GM19463 (cell line): ENCODE measurements around the gene GTF2F1.
"Not testable (repeated sequence)": the region's sequence is repeated elsewhere in the genome, so short reads cannot be mapped to it uniquely, and the experiment has no call there.

Source experiments
- ATAC-seq: cut with Tn5 transposase; IDR thresholded peaks from one replicate; pipeline ENCODE4 v1.9.1; 2021; ENCODE audit warnings: mild to moderate bottlenecking, moderate library complexity; ENCODE audit not compliant: unreplicated experiment

Gene GTF2F1

DNA sequence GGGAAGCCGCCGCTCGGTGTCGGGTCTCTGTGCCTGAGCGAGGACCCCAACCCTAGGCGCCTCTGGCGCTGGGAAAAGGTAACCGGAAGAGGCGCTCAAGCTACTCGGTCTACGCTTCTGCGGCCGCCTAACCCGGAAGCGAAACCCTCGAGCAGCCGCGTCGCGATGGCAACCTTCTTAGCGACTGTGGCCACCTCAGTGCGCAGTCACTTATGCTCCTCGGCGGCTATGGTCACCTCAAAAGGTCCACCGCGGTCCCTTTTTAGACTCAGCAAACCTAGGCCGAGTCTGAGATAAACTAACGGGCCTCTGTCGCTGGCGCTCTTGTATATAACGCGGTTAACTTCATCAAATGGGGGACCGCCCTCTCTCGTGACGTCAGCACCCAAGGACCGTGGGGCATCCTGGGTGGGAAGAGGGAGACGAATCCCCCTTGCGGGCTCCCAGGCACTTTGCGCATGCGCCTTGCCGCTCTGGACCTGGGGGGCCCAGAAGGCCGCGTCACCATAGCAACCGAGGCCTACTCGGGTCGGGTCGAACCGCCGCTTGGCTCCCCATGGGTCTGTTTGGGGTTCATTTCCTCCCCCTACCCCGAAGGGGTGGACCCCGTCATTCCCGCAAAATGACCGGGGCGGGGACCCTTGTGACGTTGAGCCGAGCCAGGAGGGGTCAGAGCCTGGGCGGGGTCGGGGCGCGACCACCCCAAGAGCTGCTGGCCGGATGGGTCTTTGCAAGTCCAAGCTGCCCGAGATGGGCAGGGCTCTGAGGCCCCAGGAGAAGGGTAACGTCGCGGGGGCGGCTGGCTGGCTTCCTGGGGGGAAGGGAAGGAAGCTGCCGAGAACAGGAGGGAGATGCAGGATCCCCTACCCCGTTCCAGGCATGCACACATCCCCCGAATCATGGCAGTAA is at the start of gene GTF2F1:
Gene GTF2F1, minus strand, starts transcription at position 91 of the 909 bp plus-strand sequence. CDS start 169 bp downstream, outside the sequence.
- peak; percentile 80 for ATAC-seq

- ATAC-seq, result no peak
These were observed 49.2 kb upstream of the GTF2F1 start for GRCh38 chr19:6442087-6442688.

DNA sequence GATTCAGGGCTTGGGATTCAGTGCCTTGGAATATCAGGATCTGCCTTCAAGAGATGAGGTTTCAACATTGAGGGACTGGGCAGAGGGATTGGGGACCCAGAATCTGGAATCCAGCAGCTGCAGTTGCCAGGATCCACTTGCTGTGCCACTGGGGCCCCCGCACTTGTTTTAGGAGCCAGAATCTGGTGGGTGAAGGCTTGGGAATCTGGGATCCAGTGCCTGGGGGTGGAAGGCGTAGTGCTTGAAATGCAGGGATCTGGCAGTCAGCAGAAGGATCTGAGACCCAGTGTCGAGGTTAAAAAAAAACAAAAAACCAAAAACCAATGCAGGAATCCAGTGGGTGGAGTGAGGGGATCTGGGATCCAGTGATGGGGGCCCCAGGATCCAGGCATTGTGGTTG is 47.9 kb upstream of the GTF2F1 start:
- no peak for ATAC-seq

- ATAC-seq, result no peak
These were observed 46.8 kb upstream of the GTF2F1 start for GRCh38 chr19:6439743-6440142.

DNA sequence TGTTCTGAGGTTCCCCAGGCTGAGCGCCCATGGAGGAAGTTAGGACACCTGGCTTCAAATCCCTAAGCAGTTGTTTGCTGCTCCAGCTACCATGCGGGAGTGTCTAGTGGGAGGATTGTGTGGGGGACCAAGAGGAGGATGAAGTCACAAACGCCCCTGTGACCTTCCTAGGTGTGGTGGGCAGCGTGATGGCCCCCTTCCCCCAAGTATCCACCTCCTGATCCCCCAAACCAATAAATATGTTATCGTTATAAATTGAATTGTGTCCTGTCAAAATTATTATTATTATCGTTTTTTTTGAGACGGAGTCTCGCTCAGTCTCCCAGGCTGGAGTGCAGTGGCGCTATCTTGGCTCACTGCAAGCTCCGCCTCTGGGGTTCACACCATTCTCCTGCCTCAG is 40.7 kb upstream of the GTF2F1 start, which contains the start of gene SLC25A41:
Gene SLC25A41, minus strand, starts transcription at position 101 of the 400 bp plus-strand sequence. Its CDS starts 70 bp downstream, at position 31.
- no peak for ATAC-seq

GRCh38 chr19:6433165-6433564 is 40.2 kb upstream of the GTF2F1 start:
- no peak for ATAC-seq

DNA sequence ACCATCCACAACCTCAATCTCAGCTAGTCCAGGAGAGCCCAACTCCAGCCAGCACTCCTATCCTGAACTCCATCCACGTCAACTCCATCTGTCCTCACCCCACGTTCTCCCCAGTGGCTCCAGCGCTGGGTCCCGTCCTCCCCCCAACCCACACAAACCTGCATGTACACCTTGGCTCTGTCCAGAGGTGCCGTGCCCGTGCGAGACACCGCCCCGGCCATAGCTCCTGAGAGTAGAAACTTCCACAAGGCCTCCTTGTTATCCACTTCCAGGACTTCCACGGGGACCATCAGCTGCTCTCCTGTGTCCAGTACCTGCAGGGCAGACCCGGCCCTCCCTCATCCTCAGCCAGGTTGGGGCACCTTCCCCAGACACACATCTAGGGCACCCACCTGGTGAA is 38.9 kb upstream of the GTF2F1 start:
- no peak for ATAC-seq

GRCh38 chr19:6429419-6430221 is 36.7 kb upstream of the GTF2F1 start:
- ATAC-seq, result no peak

DNA sequence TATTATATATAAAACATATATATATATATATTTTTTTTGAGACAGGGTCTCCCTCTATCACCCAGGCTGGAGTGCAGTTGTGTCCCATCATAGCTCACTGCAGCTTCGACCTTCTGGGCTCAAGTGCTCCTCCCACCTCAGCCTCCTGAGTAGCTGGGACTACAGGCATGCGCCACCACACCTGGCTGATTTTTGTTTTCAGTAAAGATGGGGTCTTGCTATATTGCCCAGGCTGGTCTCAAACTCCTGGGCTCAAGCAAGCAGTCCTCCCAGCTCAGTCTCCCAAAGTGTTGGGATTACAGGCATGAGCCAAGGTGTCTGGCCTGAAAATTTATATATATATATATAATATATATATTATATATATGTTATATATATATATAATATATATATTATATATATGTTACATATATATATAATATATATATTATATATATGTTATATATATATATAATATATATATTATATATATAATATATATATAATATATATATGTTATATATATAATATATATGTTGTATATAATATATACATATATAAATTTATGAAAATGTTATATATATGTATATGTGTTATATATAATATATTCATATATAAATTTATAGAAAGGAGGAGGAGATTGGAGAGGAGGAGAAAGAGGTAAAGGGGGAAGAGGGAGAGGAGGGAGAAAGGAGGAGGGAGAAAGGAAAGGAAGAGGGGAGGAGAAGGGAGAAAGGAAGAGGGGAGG is 35.9 kb upstream of the GTF2F1 start:
- ATAC-seq, result not testable (repeated sequence)

- ATAC-seq, result no peak
These were observed 34.2 kb upstream of the GTF2F1 start for GRCh38 chr19:6427131-6427530.

GRCh38 chr19:6425732-6426620 is 33.0 kb upstream of the GTF2F1 start:
- no peak for ATAC-seq

GRCh38 chr19:6424939-6425731 is 32.2 kb upstream of the GTF2F1 start:
- ATAC-seq, result peak; percentile 86

DNA sequence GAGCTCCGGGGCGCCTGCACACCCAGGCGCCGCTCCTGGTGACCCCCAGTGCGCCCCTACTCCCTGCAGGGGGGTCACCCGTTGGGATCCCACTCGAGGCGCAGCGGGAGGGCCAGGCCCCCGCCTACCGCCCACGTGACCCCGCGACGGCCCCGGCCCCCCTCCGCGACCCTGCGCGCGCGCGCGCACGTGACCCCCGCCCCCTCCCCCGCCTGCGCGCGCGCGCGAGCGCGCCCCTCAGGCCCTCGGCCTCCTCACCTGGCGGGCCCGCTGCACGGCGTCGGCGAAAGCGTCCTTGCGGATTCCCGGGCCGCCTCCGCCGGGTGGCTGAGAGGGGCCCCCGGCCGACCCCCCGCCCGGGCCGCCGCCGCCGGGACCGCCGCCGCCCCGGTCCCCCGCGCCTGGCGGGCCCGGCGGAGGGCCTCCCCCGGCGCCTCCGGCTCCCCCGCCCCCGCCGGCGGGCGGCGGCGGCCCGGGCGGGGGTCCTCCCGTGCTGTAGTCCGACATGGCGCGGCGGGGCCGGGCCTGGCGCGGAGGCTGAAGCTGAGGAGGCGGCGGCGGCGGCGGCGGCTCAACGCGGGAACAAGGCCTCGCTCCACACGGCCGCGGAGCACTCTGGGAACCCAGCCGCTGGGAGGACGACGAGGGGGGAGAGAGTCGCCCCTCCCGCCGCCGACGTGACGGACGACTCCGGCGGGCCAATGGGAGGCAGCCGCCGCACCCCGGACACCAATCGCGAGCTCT is 31.4 kb upstream of the GTF2F1 start, which contains the start of gene KHSRP:
Gene KHSRP, minus strand, starts transcription at position 617 of the 744 bp plus-strand sequence. Its CDS starts 110 bp downstream, at position 507.
- no peak for ATAC-seq

DNA sequence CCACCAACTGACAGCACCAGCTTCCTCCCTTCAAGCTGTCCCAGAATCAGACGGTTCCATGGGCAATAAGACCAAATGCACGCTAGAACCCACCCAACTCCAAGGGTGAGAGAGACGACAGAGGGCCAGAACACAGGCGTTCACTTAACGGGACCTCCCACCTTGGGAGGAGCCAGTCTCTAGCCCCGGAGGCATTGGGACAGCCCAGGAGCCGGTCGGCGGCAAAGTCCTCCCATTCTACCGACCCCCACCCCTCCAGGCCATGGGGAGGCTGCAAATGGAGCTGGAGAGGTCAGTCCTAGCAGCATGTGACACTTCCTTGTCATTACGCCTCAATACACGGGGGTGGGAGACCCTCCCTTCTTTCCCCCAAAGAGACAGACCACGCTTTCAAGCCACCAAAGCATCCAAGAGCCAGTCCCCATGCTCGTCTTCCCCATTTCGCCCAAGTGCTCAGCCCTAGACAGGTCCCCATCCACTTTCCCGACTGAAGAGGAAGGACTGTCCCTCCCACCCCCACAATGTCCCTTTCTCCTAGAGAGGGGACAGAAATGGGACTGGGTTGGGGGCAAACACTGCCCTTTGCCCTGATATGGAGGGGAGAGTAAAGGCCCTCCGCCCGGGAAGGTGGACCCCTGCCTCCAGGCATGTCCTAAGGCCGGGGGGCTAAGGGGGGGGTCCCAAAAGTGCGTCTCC is 30.7 kb upstream of the GTF2F1 start:
- ATAC-seq, result no peak

DNA sequence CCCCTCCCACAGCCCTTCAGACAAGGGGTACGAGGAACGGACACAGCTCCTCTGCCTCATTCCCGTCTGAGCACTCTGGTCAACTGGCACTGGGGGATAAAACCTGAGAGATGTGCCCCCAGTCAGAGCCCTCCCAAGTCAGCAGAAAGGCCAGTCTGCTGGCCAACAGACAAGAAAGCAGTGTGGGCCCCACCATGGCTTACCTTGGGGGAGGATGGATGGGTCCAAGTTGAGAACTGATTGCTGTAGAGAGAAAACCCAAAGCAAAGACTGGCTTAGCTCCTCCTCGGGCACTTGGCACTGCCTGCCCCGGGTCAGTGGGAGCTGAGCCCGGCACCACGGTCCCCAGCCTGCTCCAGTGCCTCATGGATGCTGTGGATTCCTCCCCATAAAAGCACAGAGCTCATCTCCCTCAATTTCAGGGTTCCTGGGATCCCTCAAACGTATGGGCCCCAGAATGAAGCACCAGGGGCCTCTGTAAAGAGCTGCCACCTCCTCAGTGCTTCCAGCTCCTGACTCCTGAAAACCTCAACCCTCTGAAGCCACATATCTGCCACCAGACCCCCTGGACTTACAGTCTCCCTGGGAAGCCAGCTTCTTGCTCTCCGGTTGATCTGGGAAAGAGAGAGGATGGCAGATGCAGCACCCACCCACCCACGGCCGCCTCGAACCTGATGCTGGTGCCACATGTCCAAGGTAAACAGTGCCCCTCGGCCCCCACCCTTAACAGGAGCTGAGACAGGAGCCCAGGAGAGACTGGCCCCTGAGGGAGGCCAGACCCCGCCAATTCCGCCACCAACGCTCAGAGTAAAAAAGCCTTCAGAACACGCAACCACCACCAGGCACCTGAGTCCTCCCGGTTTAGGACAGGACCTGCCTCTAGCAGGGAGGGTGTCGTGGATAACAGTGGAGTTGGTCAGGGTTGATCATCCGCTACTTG is 28.4 kb upstream of the GTF2F1 start:
- ATAC-seq, result no peak

- ATAC-seq, result no peak
These were observed 25.6 kb upstream of the GTF2F1 start for GRCh38 chr19:6418562-6418932.
